ENCODE measurements around the gene STUB1. TPM values are rescaled to one million over a fixed set of nuclear protein-coding genes. Genes with fewer than 3 reads are reported as not detected.

STUB1 gene
- total RNA-seq, 1 experiment from 2014 or later, result 102 TPM

DNA sequence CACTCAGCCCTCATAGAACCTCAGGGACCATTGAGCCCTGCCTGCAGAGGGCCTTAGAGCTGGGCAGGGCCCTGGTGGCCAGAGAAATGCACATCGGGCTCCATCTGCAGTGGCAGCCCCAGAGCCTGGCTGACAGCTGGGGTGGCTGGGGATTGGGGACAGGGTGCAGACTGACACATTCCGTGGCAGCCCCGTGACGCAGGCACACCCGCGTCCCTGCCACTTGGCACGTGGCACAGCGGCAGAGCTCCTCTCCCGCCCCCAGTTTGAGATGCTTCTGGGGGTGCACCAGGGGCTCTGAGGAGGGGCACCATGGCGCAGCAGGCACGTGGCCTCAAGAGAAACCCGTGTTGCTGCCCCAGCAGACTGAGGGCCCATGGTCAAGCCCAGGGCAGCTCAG is 23.2 kb downstream of the STUB1 start:
- TF ChIP-seq, protein P1, sequence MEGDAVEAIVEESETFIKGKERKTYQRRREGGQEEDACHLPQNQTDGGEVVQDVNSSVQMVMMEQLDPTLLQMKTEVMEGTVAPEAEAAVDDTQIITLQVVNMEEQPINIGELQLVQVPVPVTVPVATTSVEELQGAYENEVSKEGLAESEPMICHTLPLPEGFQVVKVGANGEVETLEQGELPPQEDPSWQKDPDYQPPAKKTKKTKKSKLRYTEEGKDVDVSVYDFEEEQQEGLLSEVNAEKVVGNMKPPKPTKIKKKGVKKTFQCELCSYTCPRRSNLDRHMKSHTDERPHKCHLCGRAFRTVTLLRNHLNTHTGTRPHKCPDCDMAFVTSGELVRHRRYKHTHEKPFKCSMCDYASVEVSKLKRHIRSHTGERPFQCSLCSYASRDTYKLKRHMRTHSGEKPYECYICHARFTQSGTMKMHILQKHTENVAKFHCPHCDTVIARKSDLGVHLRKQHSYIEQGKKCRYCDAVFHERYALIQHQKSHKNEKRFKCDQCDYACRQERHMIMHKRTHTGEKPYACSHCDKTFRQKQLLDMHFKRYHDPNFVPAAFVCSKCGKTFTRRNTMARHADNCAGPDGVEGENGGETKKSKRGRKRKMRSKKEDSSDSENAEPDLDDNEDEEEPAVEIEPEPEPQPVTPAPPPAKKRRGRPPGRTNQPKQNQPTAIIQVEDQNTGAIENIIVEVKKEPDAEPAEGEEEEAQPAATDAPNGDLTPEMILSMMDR (IDR thresholded peaks at IDR 0.05; ENCODE audit: unreplicated experiment), result no peak
- no peaks in the 10 kb centered on the region for H3K9me3 Mint-ChIP-seq (ENCODE audit: low read depth, unreplicated experiment)
- H3K4me3 Mint-ChIP-seq (ENCODE audit: low read depth, unreplicated experiment), result no peak overlapping the region
- CTCF ChIA-PET, result interaction anchor here (0.6 kb wide), 1 partner anchor 1447 kb away, joined by 4 read pairs; no protein-coding TSS in a partner anchor
- H3K4me1 Mint-ChIP-seq (ENCODE audit: low read depth, unreplicated experiment), result peaks cover 6% of the 10 kb centered on the region
- DNase-seq, result no peak
- BruUV-seq (replicated peaks), result no TSS peak
- H3K27me3 Mint-ChIP-seq (ENCODE audit: unreplicated experiment), result peaks cover 90% of the 10 kb centered on the region
- H3K27ac Mint-ChIP-seq (ENCODE audit: unreplicated experiment), result no peak overlapping the region
- H3K36me3 Mint-ChIP-seq (ENCODE audit: insufficient read depth, unreplicated experiment), result peaks cover 9% of the 10 kb centered on the region
- intact Hi-C loops (cut with micrococcal nuclease; ENCODE audit: unreplicated experiment), result no loop called here

DNA sequence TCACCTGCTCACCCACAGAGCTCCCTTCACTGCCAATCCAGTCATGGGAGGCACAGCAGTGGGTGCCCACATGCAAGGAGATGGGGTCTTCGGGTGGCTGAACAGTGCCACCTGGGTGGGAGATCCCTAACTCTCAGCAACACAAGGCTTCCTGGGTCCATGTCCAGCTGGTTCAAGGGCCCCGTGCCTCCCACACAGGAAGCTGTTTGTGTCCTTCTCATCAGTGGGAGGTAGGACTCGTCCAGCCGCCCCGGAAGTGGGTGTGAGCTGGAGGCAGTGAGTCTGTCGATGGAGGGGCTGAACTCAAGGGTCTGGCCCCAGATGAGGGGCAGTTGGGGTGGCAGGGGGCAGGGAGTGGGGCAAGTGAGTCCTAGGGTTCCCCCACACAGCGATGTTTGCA is 23.8 kb downstream of the STUB1 start:
- CTCF ChIA-PET, result no interaction called here
- no TSS peak for BruUV-seq (replicated peaks)

DNA sequence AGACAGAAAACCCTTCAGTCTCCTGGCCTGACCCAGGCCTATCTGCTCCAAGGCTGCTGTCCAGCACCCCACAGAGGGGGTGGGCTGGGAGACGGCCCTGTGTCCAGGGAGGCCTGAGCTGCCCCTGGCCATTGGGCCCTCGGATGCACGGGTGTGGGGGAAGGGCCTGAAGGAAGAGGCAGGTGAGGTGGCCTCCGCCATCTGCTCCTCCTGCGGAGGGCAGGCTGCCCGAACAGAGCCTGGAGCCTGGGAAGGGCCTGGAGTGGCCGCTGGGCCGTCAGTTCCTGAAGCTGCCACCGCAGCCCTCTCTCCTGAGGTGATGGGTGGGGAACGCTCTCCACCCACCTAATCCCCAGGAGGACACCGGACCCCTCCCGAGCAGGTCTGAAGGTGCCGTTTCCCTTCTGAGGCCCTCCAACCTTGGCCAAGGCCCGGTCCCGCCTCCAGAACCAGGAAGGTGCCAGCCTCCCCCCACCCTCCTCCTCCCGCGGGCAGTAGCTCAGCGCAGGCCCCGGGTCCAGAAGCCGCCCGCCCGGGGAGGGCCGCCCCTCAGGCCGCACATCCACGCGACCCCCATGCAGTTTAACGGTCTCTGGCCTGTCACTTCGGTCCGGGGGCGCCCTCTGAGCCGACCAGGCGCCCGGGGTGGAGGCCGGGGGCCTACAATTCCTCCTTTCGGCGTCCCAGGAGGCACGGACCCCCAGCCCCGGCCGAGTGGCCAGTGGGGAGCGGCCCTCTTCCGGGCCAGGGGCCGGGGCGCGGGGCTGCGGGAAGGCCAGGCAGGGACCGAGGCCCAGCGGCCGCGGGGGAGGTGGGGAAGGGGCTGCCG is 24.6 kb downstream of the STUB1 start:
- intact Hi-C loops (cut with micrococcal nuclease; ENCODE audit: unreplicated experiment), result no loop called here
- TF ChIP-seq, protein P1 (IDR thresholded peaks at IDR 0.05; ENCODE audit: unreplicated experiment), result no peak
- Mint-ChIP-seq H3K9me3 (ENCODE audit: low read depth, unreplicated experiment) (no peaks in the 10 kb centered on the region), H3K27ac (ENCODE audit: unreplicated experiment) (no peak overlapping the region), H3K4me3 (ENCODE audit: low read depth, unreplicated experiment) (no peak overlapping the region), H3K36me3 (ENCODE audit: insufficient read depth, unreplicated experiment) (peaks cover 9% of the 10 kb centered on the region), H3K4me1 (ENCODE audit: low read depth, unreplicated experiment) (peaks cover 6% of the 10 kb centered on the region), H3K27me3 (ENCODE audit: unreplicated experiment) (peaks cover 90% of the 10 kb centered on the region)
- DNase-seq, result no peak
- no TSS peak for BruUV-seq (replicated peaks)
- CTCF ChIA-PET, result interaction anchor here (0.5 kb wide), 1 partner anchor 260 kb away, joined by 7 read pairs; no protein-coding TSS in a partner anchor

More for the DNA sequence above, 23.8 kb downstream of the STUB1 start:
- H3K27ac Mint-ChIP-seq (ENCODE audit: unreplicated experiment), result no peak overlapping the region
- peaks cover 6% of the 10 kb centered on the region for H3K4me1 Mint-ChIP-seq (ENCODE audit: low read depth, unreplicated experiment)
- TF ChIP-seq, protein P1 (IDR thresholded peaks at IDR 0.05; ENCODE audit: unreplicated experiment), result no peak
- DNase-seq, result no peak
- peaks cover 9% of the 10 kb centered on the region for H3K36me3 Mint-ChIP-seq (ENCODE audit: insufficient read depth, unreplicated experiment)
- no peak overlapping the region for H3K4me3 Mint-ChIP-seq (ENCODE audit: low read depth, unreplicated experiment)
- intact Hi-C loops (cut with micrococcal nuclease; ENCODE audit: unreplicated experiment), result no loop called here
- H3K9me3 Mint-ChIP-seq (ENCODE audit: low read depth, unreplicated experiment), result no peaks in the 10 kb centered on the region
- H3K27me3 Mint-ChIP-seq (ENCODE audit: unreplicated experiment), result peaks cover 90% of the 10 kb centered on the region

DNA sequence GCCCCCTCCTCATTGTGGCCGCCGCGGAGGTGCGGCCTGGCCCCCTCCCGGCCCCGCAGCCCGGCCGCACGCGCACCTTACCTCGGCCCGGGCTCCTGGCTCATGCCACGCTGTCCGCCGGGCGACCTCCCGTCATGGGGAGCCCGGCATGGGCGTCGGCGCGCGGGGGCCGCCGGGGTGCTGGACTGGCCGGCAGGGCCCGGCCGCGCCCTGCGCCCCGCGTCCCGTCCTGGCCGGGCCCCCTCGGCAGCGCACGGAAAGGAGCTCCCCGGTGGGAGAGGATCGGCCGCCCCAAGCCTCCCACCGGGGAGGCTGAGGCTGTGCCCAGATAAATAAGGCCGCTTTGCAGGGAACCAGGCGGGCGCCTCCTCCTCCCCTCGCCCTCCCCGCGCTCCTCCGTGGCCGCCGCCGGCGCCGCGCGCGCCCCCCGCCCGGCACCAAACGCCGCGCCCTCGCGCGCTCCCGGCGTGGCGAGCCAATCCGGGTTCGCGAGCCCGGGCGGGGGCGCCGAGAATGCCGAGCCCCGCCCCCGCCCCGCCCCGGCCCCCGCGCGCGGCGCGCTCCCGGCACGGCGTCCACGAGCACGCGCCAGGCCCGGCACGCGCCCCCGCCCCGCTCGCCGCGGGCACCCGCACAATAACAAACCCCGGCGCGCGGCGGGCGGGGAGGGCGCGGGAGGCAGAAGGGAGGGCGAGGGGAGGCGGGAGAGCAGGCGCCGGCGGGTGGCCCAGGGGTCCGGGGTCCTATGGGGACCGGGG is 25.4 kb downstream of the STUB1 start, which contains the start of gene FBXL16:
Gene FBXL16 (minus strand): TSS at position 371 of the 758 bp plus-strand sequence. CDS start 8,396 bp downstream, outside the sequence.
- CTCF ChIA-PET, result interaction anchor here (0.5 kb wide), 1 partner anchor 259 kb away, joined by 7 read pairs; no protein-coding TSS in a partner anchor
- Mint-ChIP-seq H3K27ac (ENCODE audit: unreplicated experiment) (no peak within 1 kb of the TSS), H3K4me3 (ENCODE audit: low read depth, unreplicated experiment) (no peak within 1 kb of the TSS), H3K9me3 (ENCODE audit: low read depth, unreplicated experiment) (no peaks in the 10 kb centered on the region), H3K4me1 (ENCODE audit: low read depth, unreplicated experiment) (peaks cover 6% of the 10 kb centered on the region), H3K36me3 (ENCODE audit: insufficient read depth, unreplicated experiment) (peaks cover 9% of the 10 kb centered on the region), H3K27me3 (ENCODE audit: unreplicated experiment) (peaks cover 90% of the 10 kb centered on the region)
- TF ChIP-seq, protein P1 (IDR thresholded peaks at IDR 0.05; ENCODE audit: unreplicated experiment), result no peak
- intact Hi-C loops (cut with micrococcal nuclease; ENCODE audit: unreplicated experiment), result no loop called here
- no TSS peak for BruUV-seq (replicated peaks)
- DNase-seq, result no peak
